Neural cell (in vitro differentiated cells): ENCODE data around the gene FNDC3B.

ENCODE experiments used
- EZH2 ChIP-seq: fragments of 200-600, 300-800 bp; shearing (Covaris generic), sonication (generic); IDR thresholded peaks from 2 replicates; pipeline ENCODE4 v1.6.1; 2014; ENCODE audit warnings: antibody characterized with exemption, low read length, borderline replicate concordance, mild to moderate bottlenecking; ENCODE audit not compliant: insufficient read depth, poor library complexity, severe bottlenecking
- RAD21 ChIP-seq: fragments of 450-650 bp; conservative IDR thresholded peaks from 2 replicates; pipeline ENCODE4 v1.6.1; 2014; ENCODE audit warnings: antibody characterized with exemption, mild to moderate bottlenecking, moderate library complexity
- TAF1 ChIP-seq: IDR thresholded peaks from 2 replicates; pipeline ENCODE4 v1.6.1; 2012; ENCODE audit warnings: low read depth
- TF ChIP-seq, protein P1 (sequence below): fragments of 450-650 bp; IDR thresholded peaks from 2 replicates; pipeline ENCODE4 v1.5.1; 2014; ENCODE audit warnings: antibody characterized with exemption, mild to moderate bottlenecking, moderate library complexity; ENCODE audit not compliant: poor library complexity, severe bottlenecking
- TF ChIP-seq, protein P2 (sequence below): IDR thresholded peaks from 2 replicates; pipeline ENCODE4 v1.6.1; 2012; ENCODE audit warnings: borderline replicate concordance

DNA sequence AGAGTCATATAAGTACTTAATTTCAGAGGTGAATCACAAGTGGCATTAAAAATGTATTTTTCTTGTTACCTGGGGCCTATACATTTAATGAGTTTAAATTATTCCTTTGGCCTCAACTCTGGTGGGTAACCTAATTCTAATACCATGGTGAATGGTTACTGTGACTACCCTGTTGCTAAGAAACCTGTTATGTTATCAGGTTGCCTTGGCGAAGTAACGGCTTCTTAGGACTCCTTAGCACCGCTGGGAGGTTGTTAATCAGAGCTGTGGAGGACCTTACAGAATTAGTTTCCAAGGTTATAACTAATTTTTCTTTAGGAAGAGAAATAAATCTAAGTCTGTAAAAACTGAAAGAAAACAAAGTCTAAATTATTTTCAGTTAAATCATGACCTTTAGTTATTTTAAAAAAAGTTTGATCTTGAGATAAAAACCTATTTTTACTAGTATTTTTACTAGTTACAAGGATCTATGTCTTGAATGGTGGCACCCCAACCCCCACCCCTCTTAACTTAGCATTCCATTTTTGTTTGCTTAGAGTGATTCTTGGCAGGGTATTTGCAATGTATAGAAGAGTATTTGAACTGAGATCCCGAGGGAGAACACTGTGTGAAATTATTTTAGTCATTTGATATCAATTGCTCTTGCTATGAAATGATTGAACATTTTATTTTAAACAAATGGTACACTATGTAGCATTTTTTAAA lies 155.5 kb downstream of the FNDC3B start:
- TF ChIP-seq, protein P1, sequence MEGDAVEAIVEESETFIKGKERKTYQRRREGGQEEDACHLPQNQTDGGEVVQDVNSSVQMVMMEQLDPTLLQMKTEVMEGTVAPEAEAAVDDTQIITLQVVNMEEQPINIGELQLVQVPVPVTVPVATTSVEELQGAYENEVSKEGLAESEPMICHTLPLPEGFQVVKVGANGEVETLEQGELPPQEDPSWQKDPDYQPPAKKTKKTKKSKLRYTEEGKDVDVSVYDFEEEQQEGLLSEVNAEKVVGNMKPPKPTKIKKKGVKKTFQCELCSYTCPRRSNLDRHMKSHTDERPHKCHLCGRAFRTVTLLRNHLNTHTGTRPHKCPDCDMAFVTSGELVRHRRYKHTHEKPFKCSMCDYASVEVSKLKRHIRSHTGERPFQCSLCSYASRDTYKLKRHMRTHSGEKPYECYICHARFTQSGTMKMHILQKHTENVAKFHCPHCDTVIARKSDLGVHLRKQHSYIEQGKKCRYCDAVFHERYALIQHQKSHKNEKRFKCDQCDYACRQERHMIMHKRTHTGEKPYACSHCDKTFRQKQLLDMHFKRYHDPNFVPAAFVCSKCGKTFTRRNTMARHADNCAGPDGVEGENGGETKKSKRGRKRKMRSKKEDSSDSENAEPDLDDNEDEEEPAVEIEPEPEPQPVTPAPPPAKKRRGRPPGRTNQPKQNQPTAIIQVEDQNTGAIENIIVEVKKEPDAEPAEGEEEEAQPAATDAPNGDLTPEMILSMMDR: no peak
- TF ChIP-seq EZH2 (no peak), RAD21 (no peak), TAF1 (no peak)
- TF ChIP-seq, protein P2, sequence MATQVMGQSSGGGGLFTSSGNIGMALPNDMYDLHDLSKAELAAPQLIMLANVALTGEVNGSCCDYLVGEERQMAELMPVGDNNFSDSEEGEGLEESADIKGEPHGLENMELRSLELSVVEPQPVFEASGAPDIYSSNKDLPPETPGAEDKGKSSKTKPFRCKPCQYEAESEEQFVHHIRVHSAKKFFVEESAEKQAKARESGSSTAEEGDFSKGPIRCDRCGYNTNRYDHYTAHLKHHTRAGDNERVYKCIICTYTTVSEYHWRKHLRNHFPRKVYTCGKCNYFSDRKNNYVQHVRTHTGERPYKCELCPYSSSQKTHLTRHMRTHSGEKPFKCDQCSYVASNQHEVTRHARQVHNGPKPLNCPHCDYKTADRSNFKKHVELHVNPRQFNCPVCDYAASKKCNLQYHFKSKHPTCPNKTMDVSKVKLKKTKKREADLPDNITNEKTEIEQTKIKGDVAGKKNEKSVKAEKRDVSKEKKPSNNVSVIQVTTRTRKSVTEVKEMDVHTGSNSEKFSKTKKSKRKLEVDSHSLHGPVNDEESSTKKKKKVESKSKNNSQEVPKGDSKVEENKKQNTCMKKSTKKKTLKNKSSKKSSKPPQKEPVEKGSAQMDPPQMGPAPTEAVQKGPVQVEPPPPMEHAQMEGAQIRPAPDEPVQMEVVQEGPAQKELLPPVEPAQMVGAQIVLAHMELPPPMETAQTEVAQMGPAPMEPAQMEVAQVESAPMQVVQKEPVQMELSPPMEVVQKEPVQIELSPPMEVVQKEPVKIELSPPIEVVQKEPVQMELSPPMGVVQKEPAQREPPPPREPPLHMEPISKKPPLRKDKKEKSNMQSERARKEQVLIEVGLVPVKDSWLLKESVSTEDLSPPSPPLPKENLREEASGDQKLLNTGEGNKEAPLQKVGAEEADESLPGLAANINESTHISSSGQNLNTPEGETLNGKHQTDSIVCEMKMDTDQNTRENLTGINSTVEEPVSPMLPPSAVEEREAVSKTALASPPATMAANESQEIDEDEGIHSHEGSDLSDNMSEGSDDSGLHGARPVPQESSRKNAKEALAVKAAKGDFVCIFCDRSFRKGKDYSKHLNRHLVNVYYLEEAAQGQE: no peak
